Breast epithelium (tissue), 4 donors: ENCODE measurements around the gene NUDC. TPM values are rescaled to one million over a fixed set of nuclear protein-coding genes. Genes with fewer than 3 reads are reported as not detected.
"Not testable (repeated sequence)": the region's sequence is repeated elsewhere in the genome, so short reads cannot be mapped to it uniquely, and the experiment has no call there.

Source experiments
- DNase-seq, 2 donors: peaks; one replicate each; pipeline ENCODE4 v3.0.0-alpha.2; 2019; ENCODE audit warnings: low spot score in 2 of 2
- H3K27ac ChIP-seq, 2 donors: fragments of 200-600 bp; sonication (generic) in 1 of 2; one replicate each; pipeline ENCODE4 v1.5.1; 2016 to 2019; ENCODE audit warnings: mild to moderate bottlenecking in 1 of 2
- H3K27me3 ChIP-seq, 2 donors: fragments of 200-600 bp; sonication (generic) in 1 of 2; one replicate each; pipeline versions ENCODE4 v1.5.1 to v1.6.0; 2017 to 2019; ENCODE audit warnings: control low read depth in 1 of 2, mild to moderate bottlenecking in 1 of 2
- H3K36me3 ChIP-seq: fragments of 200-600 bp; one replicate; pipeline ENCODE4 v1.5.1; 2019
- H3K4me1 ChIP-seq, 2 donors: fragments of 200-600 bp; sonication (generic); one replicate each; pipeline ENCODE4 v1.5.1; 2016 to 2019; ENCODE audit warnings: control low read depth in 1 of 2
- H3K4me3 ChIP-seq, 3 donors: fragments of 200-600 bp; sonication (generic); 1 replicate in 2 of 3; 2 replicates in 1 of 3; pipeline ENCODE4 v1.5.1; 2016 to 2019; ENCODE audit warnings: mild to moderate bottlenecking in 3 of 3, moderate library complexity in 2 of 3
- H3K9me3 ChIP-seq, 2 donors: fragments of 200-600 bp; sonication (generic) in 1 of 2; one replicate each; pipeline ENCODE4 v1.5.1; 2016 to 2019; ENCODE audit warnings: control low read depth in 1 of 2
- CTCF ChIP-seq, 3 donors: fragments of 450-650 bp; IDR thresholded peaks; one replicate each; pipeline ENCODE4 v1.5.1; 2016 to 2017; ENCODE audit warnings: antibody characterized with exemption in 3 of 3, mild to moderate bottlenecking in 3 of 3, moderate library complexity in 3 of 3
- POLR2A ChIP-seq: fragments of 450-650 bp; IDR thresholded peaks from one replicate; pipeline ENCODE4 v1.6.1; 2016; ENCODE audit warnings: antibody characterized with exemption, mild to moderate bottlenecking, moderate library complexity
- POLR2AphosphoS5 ChIP-seq, 3 donors: sonication (generic); formaldehyde crosslinking; IDR thresholded peaks; one replicate each; pipeline ENCODE4 v1.6.1; 2017; ENCODE audit warnings: antibody characterized with exemption in 3 of 3
- intact Hi-C: fragments of 100-400 bp; cut with DNase I; formaldehyde crosslinking; loops from one replicate; pipeline ENCODE4 v1.15.1; 2023; ENCODE audit warnings: low total_unique reads
- total RNA-seq, 3 donors: library from RNA; depleted of rRNA; stranded (reverse); fragments of >200 nt; gene quantifications; one replicate each; pipeline ENCODE4 v1.1.0, GENCODE V29; 2016

NUDC gene
- total RNA-seq, 3 donors from 2014 or later = 47.9 to 51.5 (median 49.4) TPM

GRCh38 chr1:26945728-26946127 lies 24.2 kb downstream of the NUDC start:
- intact Hi-C loops = no loop called here
- TF ChIP-seq POLR2A (no peak), CTCF (IDR thresholded peaks at IDR 0.05) (no peak), POLR2AphosphoS5 (IDR thresholded peaks at IDR 0.05) (no peak)
- Histone ChIP-seq H3K9me3 (no peaks in the 10 kb centered on the region), H3K27ac (no peak overlapping the region), H3K4me1 (no peaks in the 10 kb centered on the region), H3K4me3 (no peak overlapping the region), H3K27me3 (no peaks in the 10 kb centered on the region), H3K36me3 (peaks cover 11% of the 10 kb centered on the region)
- no peak for DNase-seq

DNA sequence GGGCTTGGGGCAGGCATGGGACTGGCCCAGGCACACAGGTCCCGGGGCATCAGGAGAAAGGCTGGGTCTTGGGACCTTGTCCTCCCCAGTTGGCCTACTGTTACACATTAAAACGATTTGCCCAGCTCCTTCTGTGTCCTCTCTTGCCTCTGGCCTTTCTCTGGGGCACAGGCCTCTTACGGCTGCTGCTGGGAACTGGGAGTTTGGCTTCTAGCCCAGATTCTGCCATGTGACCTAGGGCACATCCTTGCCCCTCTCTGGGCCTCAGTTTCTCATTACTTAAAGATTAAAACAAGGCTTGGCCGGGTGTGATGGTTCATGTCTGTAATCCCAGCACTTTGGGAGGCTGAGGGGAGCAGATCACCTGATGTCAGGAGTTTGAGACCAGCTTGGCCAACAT lies 24.7 kb downstream of the NUDC start:
- H3K27ac ChIP-seq = no peak overlapping the region
- DNase-seq = no peak
- intact Hi-C loops = no loop called here
- no peaks in the 10 kb centered on the region for H3K27me3 ChIP-seq
- no peaks in the 10 kb centered on the region for H3K4me1 ChIP-seq
- H3K9me3 ChIP-seq = no peaks in the 10 kb centered on the region
- H3K36me3 ChIP-seq = peaks cover 11% of the 10 kb centered on the region
- TF ChIP-seq POLR2A = no peak
- no peak for TF ChIP-seq CTCF (IDR thresholded peaks at IDR 0.05)
- TF ChIP-seq POLR2AphosphoS5 (IDR thresholded peaks at IDR 0.05) = no peak
- no peak overlapping the region for H3K4me3 ChIP-seq

- H3K27me3 ChIP-seq, DNase-seq, intact Hi-C loops, H3K4me1 ChIP-seq, H3K36me3 ChIP-seq, H3K9me3 ChIP-seq, H3K27ac ChIP-seq, H3K4me3 ChIP-seq: not testable (repeated sequence)
These were observed 27.1 kb downstream of the NUDC start for GRCh38 chr1:26948725-26949057.

- no peaks in the 10 kb centered on the region for H3K27me3 ChIP-seq
- intact Hi-C loops = no loop called here
- no peak for TF ChIP-seq POLR2AphosphoS5 (IDR thresholded peaks at IDR 0.05)
- TF ChIP-seq POLR2A = no peak
- no peak for TF ChIP-seq CTCF (IDR thresholded peaks at IDR 0.05)
- DNase-seq = no peak
- H3K27ac ChIP-seq = no peak overlapping the region
- peaks cover 5% of the 10 kb centered on the region for H3K36me3 ChIP-seq
- no peaks in the 10 kb centered on the region for H3K9me3 ChIP-seq
- H3K4me3 ChIP-seq = no peak overlapping the region
- no peaks in the 10 kb centered on the region for H3K4me1 ChIP-seq
These were observed 27.9 kb downstream of the NUDC start for GRCh38 chr1:26949266-26949925.

DNA sequence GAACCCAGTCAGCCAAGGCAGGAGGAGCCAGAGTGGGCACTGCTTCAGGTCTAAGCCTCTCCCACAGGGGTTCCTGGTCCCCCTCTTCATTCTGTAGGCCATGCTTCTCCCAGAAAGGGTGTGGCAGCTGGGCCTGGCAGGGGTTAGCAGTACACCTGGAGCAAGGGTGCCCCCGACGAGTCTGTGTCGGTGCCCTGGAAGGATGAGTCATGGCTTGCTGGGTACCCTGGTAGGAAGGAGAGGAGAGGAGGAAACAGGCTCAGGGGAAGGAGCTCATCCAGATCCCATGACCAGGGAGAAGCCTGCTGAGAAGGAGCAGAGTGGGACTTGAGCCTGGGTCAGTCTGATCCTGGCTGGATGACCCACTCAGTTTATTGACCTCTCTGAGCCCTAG lies 28.4 kb downstream of the NUDC start:
- Histone ChIP-seq H3K27ac (no peak overlapping the region), H3K4me1 (no peaks in the 10 kb centered on the region), H3K27me3 (no peaks in the 10 kb centered on the region), H3K9me3 (no peaks in the 10 kb centered on the region), H3K36me3 (peaks cover 5% of the 10 kb centered on the region), H3K4me3 (no peak overlapping the region)
- no peak for DNase-seq
- TF ChIP-seq CTCF (IDR thresholded peaks at IDR 0.05) = no peak
- intact Hi-C loops = no loop called here

DNA sequence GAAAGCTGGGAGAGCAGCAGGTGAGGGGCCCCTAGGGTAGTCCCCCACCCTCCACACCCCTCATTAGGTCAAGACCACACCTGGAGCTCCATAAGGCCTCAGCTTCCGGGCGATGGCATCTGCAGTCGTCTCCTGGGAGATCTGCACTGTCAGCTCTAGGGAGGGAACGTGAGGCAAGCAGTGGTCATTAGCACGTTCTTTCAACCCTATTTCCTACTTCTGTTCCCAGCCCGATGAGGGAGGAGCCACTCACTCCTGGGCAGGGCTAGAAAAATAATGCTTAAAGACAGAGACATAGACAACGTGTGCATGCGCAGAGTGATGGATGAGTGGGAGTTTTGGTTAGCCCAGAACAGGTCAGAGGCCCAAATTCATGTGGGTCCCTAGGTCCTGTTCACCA lies 29.1 kb downstream of the NUDC start:
- H3K4me3 ChIP-seq = no peak overlapping the region
- H3K9me3 ChIP-seq = no peaks in the 10 kb centered on the region
- intact Hi-C loops = no loop called here
- TF ChIP-seq CTCF (IDR thresholded peaks at IDR 0.05) (no peak), POLR2AphosphoS5 (IDR thresholded peaks at IDR 0.05) (no peak), POLR2A (no peak)
- peaks cover 3% of the 10 kb centered on the region for H3K36me3 ChIP-seq
- H3K27ac ChIP-seq = no peak overlapping the region
- no peaks in the 10 kb centered on the region for H3K27me3 ChIP-seq
- no peaks in the 10 kb centered on the region for H3K4me1 ChIP-seq
- DNase-seq = no peak
